HG03457 (cell line): Measurements from ENCODE around the gene CLCN2.
A peak's percentile ranks its signal among the peaks of the same experiment; 100 is the strongest.
"Not testable (repeated sequence)": the region's sequence is repeated elsewhere in the genome, so short reads cannot be mapped to it uniquely, and the experiment has no call there.

Experiments
- ATAC-seq: cut with Tn5 transposase; IDR thresholded peaks from one replicate; pipeline ENCODE4 v1.9.1; 2021; ENCODE audit warnings: moderate number of reproducible peaks; ENCODE audit not compliant: unreplicated experiment

Gene CLCN2

DNA sequence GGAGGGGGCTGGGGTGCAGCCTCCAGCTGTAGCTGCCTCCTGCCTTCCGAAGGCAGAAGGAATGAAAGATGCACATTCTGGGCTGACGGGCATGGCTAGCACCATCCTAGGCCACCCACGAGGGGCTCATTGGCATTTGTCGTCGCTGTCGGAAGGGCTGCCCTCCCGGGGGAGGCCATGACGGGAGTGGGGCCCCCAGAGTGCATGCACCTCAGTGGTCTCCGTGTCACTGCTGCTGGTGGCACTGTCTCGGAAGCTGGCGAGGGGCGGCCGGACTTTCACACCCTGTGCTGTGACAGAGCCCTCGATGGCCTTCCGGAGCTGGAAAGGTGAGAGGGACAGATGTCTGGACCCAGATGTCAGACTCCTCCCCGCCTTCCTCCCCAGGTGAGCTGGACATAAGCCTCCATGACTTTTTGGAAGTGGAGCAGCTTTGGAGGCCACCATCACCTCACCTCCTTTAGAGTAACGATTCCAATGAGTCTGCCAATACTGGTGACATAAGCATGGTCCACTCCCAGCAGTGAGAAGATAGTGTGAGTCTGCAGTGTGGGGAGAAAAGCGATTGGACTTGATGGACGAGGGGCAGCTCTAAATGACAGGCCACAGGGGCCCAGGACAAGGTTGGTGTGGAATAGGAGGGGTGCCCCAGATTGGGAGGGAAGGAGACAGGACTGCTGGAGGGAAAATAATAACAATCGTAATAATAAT lies 14.8 kb downstream of the CLCN2 start:
- no peak for ATAC-seq

DNA sequence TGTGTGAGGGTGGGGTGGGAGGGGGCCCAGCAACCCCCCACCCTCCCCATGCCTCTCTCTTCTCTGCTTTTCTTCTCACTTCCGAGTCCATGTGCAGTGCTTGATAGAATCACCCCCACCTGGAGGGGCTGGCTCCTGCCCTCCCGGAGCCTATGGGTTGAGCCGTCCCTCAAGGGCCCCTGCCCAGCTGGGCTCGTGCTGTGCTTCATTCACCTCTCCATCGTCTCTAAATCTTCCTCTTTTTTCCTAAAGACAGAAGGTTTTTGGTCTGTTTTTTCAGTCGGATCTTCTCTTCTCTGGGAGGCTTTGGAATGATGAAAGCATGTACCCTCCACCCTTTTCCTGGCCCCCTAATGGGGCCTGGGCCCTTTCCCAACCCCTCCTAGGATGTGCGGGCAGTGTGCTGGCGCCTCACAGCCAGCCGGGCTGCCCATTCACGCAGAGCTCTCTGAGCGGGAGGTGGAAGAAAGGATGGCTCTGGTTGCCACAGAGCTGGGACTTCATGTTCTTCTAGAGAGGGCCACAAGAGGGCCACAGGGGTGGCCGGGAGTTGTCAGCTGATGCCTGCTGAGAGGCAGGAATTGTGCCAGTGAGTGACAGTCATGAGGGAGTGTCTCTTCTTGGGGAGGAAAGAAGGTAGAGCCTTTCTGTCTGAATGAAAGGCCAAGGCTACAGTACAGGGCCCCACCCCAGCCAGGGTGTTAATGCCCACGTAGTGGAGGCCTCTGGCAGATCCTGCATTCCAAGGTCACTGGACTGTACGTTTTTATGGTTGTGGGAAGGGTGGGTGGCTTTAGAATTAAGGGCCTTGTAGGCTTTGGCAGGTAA lies 15.9 kb downstream of the CLCN2 start:
- ATAC-seq, result no peak

DNA sequence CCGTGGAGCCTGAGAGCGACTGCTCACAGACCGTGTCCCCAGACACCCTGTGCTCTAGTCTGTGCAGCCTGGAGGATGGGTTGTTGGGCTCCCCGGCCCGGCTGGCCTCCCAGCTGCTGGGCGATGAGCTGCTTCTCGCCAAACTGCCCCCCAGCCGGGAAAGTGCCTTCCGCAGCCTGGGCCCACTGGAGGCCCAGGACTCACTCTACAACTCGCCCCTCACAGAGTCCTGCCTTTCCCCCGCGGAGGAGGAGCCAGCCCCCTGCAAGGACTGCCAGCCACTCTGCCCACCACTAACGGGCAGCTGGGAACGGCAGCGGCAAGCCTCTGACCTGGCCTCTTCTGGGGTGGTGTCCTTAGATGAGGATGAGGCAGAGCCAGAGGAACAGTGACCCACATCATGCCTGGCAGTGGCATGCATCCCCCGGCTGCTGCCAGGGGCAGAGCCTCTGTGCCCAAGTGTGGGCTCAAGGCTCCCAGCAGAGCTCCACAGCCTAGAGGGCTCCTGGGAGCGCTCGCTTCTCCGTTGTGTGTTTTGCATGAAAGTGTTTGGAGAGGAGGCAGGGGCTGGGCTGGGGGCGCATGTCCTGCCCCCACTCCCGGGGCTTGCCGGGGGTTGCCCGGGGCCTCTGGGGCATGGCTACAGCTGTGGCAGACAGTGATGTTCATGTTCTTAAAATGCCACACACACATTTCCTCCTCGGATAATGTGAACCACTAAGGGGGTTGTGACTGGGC lies 16.7 kb downstream of the CLCN2 start:
- ATAC-seq, result no peak

DNA sequence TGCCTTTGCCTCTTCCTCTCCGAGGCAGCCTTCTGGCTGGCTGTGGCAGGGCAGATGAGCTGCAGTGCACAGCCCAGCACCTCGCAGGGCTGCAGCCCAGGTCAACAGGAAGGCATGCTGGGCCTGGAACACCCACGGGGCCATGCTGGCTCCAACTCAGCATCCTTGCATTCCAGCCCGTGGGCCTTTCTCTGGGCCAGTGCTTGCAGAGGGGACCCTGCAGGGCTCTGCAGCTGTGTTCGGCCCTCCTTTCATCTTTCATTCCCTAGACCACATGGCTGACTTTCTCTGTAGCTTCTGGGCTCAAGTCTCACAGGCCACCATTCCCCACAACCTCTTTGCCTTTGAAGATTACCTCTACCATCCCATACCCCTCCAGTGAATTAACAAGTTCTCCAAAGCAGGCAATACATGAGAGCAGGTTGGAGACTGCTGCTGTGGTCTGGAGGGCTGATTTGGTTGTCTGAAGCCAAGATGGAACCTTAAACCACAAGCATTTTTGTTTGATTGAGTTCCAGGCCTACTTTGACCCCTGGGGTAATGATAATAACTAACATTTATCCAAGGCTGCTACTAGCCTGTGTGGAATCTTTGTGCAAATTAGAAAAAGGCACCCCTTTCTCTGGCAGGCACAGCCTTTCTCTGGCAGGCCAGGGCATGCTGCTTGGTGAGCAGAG lies 18.1 kb downstream of the CLCN2 start:
- no peak for ATAC-seq

DNA sequence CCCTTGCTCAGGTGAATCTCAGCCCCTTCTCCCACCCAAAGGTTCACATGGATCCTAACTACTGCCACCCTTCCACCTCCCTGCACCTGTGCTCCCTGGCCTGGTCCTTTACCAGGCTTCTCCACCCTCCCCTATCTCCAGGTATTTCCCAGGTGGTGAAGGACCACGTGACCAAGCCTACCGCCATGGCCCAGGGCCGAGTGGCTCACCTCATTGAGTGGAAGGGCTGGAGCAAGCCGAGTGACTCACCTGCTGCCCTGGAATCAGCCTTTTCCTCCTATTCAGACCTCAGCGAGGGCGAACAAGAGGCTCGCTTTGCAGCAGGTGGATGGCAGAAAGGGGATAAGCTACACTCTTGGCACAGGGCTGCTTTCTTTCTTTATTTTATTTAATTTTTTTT lies 19.5 kb downstream of the CLCN2 start:
- no peak for ATAC-seq

DNA sequence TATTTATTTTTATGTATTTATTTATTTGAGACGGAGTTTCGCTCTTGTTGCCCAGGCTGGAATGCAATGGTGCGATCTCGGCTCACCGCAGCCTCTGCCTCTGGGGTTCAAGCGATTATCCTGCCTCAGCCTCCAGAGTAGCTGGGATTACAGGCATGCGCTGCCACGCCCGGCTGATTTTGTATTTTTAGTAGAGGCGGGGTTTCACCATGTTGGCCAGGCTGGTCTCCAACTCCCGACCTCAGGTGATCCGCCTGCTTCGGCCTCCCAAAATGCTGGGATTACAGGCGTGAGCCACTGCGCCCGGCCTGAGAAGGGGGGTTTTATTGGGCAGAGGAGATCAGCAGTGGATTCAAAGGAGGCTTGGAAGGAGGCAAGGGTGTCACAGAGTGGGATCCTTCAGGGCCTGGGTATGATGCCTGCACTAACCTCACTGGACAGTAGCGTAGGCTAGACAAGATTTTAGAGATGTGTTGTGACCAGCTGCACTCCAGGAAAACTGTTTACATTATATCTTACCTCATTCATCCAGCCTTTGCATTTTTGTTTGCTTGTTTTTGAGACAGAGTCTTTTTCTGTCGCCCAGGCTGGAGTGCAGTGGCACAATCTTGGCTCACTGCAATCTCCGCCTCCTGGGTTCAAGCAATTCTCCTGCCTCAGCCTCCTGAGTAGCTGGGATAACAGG lies 21.8 kb downstream of the CLCN2 start:
- ATAC-seq, result not testable (repeated sequence)

DNA sequence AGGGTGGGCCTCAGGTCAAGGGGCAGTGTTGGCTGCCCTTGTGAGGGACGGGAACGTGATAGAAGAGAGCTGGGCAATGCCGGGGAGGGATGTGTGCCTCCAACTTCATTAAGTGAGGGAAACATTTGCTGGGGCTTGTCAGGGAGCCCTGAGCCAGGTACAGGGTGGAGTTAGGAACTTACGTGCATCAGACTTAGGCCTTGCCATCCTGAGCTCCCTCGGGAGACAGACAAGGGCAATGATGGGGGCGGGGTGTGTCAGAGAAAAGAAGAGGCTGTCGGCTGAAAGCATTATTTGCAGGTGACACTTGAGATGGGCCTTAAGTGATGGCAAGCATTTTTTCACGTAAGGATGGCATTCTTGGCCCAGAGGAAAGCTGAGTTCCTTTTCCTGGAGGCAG lies 22.4 kb downstream of the CLCN2 start:
- no peak for ATAC-seq

DNA sequence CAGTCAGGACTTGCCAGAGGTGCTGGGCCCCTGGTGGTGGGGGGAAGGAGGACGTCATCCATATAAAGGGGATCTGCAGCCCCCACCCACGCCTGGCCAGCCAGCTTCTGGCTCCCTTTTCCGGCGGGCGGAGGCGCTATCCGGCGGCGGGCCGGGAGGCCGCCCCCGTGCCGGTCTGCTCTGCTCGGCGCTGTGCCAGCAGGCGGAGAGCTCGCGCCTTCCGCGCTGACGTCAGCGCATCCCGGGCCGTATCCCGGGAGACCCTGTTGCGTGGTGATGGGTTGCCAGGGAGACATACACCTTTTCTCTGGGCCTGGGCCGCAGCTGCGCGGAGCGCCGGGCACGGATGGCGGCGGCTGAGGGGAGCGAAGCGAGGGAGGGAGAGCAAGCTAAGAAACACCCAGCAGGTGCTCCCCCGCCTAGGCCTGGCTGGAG lies 22.9 kb downstream of the CLCN2 start:
- no peak for ATAC-seq

DNA sequence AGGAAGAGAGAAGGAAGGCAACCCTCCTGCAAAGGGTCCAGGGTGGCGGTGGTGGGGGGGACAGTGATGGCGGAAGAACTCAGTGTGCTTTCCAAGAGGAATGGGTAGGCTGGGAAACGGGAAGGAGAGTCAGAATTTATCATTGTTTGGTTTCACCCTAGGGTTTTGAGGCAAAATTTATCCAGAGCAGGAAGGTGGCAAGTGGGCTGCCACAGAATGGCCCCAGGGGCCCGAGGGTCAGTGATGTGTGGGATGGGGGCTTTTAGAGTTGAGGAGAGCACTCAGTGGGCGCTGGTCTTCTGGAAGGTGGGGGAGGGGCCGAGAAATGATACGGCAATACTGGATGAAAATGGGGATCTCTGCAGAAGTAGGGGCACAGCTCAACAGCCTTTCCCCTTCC lies 23.4 kb downstream of the CLCN2 start:
- no peak for ATAC-seq

DNA sequence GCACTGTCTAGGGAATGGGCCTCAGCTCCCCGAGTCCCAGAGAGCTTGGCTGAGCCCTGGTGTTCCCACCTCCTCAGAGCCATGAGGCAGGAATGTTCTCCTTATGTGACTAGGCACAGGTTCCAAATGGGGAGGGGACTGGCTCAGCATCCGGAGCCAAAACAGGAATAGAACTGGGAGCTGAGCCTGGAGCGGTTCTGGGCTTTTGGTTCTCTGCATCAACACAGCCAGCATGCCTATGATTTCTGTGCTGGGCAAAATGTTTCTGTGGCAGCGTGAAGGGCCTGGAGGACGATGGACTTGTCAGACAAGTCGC lies 24.0 kb downstream of the CLCN2 start, which contains the start of gene FAM131A:
Gene FAM131A, plus strand, starts transcription at position 202 of the 316 bp plus-strand sequence. Its CDS starts 31 bp downstream, at position 233.
- no peak for ATAC-seq

DNA sequence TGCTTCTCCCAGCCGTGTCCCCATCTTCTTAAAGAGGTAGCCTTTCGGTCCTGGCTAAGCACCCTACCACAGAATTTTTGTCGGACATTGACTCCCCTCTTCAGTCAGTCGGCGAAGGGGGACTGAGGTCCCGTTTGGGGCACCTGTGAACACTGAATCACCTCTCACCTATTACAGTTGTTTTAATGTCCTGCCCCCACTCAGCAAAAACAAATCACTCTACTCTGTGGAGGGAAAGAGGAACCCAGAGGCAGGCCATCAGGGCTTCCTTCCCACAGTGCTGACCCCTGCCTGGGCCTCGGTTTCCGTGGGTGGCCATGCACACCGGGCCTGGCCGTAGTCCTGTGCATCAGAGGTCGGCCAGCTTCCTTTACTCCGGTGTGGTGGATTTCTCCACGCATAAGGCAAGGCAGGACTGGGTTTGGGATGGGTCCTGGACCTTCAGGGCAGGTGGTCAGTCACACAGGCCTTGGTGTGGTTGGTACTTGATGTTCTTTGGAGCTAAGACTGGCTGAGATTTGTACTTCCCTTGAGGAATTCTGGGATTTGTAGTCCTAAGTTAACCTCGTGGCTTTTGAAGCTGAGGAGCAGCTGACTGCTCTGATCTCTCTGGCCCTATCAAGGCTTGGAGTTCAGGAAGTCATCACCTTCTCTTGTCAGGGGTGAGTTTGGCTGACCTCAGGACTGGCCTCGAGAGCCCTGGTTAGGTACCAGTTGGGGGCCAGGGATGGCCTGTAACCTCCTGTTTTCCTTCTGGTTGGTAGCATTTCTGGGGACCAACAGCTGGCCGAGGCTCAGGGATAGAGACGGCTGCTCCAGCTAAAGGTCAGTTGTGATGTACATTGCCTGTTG lies 24.6 kb downstream of the CLCN2 start:
- ATAC-seq, result no peak

DNA sequence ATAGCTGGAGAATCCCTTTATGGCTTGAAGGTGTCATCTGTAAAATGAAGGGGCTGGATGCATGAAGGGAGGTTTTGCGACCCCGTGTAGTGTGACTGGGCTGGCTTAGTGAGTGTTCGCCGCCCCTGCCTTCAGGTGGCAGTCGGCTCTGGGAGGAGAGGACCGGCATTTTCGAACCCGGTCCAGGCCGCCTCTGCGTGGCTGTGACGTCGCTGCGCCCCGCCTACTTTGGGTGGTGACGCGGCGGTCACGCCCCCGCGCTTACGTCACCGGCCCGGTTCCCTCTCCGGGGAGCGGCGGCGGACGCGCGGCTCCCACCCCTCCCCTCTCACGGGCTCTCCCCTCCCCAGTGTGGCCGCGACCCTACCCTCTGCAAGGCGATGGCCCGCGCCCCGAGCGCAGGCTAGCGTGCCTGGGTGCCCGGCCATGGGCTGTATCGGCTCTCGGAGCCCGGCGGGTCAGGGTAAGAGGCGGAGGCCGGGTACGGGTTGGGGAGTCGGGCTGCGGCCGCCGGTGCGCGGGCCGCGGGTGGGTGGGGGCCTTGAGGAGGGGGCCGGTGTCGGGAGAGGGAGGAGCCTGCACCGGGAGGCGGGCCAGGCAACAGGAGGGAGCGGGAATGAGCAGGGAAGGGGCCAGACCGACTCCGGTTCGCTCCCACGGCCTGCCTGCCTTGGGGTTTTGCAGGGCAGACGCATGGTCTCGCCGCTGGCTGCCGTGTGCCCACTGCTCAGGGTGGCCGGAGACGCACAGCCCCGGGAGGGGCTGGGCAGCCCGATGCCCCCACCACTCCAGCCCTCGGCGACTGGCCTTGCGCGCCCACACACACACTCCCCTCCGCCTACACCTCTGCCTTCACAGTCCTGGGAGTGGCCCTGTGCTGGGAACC lies 25.5 kb downstream of the CLCN2 start:
- peak; percentile 56 for ATAC-seq

DNA sequence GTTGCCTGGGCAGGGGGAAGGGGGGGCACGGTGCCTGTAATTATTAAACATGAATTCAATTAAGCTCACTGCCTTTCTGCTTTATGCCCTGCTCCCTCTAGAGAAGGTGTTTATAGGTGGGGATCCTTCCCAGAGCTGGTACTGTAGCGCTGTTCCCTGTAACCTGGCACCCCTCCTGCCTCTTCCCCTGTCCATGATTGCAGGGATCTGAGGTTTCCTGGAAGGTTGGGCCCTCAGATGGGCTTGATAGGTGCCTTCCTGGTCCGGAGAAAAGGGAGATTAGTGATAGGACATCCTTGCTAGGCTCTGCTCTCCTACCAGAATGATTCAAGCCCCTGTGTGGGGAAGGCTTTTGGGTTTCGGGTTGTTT lies 26.1 kb downstream of the CLCN2 start:
- ATAC-seq, result peak; percentile 5

DNA sequence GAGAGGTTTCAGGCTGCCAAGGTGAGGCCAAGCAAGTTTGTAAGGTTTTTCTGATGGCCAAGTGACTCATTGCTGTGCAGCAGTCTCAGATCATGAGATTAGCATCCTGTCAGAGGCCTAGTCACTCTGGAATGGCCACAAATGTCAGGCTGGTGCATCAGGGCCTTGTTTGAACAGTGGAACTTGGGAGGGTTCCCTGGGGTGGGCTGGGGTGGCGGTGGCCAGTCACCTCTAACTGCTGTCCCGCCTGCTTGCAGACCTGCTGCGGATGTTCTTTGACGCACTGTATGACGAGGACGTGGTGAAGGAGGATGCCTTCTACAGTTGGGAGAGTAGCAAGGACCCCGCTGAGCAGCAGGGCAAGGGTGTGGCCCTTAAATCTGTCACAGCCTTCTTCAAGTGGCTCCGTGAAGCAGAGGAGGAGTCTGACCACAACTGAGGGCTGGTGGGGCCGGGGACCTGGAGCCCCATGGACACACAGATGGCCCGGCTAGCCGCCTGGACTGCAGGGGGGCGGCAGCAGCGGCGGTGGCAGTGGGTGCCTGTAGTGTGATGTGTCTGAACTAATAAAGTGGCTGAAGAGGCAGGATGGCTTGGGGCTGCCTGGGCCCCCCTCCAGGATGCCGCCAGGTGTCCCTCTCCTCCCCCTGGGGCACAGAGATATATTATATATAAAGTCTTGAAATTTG lies 26.8 kb downstream of the CLCN2 start:
- ATAC-seq, result no peak

DNA sequence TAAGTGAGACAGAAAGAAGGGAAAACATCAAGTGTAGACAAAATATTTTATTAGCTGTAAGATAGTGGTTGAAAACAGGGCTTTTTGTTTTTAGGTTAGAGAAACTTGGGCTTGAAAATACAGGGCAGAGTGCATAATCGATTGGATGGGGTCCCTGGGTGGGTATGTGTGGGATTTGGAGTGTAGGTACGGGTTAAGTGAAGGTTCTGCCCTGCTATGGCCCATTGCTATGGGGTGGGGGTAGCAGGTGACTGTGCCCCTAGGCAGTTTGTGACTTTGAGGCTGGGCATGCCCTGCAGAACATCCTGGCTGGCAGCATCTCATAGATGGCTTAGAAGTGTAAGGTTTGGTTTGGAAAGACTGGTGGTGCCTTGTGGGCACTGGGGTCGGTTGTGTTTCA lies 27.7 kb downstream of the CLCN2 start:
- no peak for ATAC-seq

DNA sequence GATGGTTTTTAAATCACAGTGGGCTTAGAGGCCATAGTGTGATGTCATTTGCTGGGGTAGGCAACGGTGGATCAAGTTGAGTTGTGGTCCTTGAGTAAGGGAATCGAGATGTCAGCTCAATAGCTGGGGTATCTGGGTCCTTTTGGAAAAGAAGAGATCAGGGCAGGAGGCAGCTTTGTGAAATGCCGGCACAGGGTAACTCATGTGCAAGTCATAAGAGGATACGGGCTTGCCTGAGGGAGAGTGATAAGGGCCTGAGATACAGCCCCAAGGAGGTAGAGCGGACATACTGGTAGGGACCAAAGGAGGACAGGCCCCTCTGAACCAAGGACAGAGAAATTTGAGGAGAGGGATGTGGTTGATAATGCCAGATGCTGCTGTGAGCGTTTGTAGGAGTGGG lies 28.2 kb downstream of the CLCN2 start:
- ATAC-seq, result no peak

DNA sequence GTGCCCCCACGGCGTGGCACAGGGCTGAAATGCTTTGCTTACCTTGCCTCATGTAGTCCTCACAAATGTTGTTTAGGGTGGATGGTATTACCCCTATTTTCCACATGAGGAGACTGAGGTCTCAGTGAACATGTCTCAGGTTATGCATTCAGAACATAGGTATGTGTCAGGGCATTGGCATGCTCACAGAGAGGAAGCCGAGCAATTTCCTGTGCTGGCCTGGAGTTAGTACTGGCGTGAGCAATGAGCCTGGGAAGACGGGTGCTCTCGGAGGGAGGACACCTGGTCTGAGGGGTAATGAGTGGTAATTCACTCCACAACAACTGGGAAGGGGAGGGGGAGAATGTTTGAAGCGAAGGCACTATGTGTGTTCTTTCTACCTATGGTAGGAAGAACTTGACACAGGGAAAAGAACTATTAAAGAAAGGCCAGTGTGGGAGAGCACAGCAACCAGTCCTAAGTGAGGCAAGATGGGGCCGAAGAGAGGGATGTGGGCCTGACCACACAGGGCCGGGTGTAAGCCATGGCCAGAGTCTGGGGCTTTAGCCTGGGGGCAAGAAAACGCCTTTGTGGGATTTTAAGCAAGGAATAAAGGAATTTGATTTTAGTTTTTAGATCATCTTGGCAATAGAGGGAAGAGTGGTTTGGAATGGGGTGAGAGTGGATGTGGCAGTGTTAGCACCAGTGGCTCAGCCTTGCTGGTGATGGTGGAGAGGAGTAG lies 28.9 kb downstream of the CLCN2 start:
- no peak for ATAC-seq

DNA sequence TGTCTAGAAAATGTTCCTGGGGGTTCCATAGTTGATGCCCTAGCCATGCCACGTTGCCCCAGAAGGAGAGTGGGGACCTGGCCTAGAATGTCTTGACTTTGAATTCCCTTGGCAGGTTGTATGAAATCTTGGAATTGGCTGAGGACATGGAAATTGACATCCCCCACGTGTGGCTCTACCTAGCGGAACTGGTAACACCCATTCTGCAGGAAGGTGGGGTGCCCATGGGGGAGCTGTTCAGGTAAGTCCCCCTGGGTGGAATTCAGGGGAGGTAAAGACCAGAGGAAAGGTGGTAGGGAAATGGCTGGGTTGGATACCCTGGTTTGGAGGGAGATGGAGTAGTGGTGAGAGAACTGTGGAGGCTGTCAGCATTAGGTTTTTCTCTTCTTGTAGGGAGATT lies 32.9 kb downstream of the CLCN2 start:
- no peak for ATAC-seq
